Measurements from ENCODE around the gene OXT. TPM values are rescaled to one million over a fixed set of nuclear protein-coding genes. Genes with fewer than 3 reads are reported as not detected.

Gene OXT
- total RNA-seq, 1 donor from 2014 or later = not detected

DNA sequence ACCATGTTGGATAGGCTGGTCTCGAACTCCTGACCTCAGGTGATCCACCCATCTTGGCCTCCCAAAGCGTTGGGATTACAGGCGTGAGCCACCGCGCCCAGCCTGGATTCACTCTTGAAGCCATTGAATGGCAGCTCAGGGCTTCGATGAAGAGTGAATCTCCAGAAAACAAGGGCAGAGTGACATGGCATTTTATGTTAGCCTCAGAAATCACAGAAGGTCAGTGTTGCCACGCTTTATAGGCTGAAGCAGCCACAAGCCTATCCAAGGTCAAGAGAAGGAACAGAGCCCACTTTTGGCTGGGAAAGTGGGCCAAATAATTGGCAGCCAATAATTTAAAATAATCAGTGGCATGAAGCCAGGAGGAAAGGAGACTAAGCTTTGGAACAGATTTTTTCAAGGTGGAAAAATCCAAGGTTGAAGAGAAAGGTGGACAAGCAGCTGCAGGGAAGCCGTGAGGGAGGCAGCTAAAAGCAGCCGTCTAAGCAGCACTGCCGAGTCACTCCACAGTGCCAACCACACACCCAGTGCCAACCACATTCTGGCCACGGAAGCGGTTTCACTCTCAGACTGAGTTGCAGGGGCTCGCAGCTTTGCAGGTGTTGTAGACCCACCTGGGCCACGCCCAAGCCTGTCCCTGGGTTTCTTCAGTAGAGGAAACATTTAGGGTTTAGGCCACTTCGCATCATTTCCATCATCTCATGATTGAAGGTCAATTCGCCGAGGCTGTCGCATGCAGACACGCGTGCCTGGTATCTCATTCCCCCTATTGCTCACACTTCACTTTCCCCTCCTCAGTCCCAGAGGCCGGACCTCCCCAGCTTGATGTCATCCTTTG lies 30.5 kb downstream of the OXT start:
- no peak for DNase-seq
- intact Hi-C loops (cut with micrococcal nuclease) = no loop called here
- H3K4me3 ChIP-seq = no peak overlapping the region
- H3K4me1 ChIP-seq = no peaks in the 10 kb centered on the region
- H3K27me3 ChIP-seq (ENCODE audit: low read depth) = peaks cover 6% of the 10 kb centered on the region
- no peaks in the 10 kb centered on the region for H3K9me3 ChIP-seq (replicated peaks)
- H3K27ac ChIP-seq (replicated peaks) = no peak overlapping the region
- H3K36me3 ChIP-seq = peaks cover 6% of the 10 kb centered on the region
- TF ChIP-seq, protein P1, sequence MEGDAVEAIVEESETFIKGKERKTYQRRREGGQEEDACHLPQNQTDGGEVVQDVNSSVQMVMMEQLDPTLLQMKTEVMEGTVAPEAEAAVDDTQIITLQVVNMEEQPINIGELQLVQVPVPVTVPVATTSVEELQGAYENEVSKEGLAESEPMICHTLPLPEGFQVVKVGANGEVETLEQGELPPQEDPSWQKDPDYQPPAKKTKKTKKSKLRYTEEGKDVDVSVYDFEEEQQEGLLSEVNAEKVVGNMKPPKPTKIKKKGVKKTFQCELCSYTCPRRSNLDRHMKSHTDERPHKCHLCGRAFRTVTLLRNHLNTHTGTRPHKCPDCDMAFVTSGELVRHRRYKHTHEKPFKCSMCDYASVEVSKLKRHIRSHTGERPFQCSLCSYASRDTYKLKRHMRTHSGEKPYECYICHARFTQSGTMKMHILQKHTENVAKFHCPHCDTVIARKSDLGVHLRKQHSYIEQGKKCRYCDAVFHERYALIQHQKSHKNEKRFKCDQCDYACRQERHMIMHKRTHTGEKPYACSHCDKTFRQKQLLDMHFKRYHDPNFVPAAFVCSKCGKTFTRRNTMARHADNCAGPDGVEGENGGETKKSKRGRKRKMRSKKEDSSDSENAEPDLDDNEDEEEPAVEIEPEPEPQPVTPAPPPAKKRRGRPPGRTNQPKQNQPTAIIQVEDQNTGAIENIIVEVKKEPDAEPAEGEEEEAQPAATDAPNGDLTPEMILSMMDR (IDR thresholded peaks at IDR 0.05; ENCODE audit: borderline replicate concordance) = no peak

DNA sequence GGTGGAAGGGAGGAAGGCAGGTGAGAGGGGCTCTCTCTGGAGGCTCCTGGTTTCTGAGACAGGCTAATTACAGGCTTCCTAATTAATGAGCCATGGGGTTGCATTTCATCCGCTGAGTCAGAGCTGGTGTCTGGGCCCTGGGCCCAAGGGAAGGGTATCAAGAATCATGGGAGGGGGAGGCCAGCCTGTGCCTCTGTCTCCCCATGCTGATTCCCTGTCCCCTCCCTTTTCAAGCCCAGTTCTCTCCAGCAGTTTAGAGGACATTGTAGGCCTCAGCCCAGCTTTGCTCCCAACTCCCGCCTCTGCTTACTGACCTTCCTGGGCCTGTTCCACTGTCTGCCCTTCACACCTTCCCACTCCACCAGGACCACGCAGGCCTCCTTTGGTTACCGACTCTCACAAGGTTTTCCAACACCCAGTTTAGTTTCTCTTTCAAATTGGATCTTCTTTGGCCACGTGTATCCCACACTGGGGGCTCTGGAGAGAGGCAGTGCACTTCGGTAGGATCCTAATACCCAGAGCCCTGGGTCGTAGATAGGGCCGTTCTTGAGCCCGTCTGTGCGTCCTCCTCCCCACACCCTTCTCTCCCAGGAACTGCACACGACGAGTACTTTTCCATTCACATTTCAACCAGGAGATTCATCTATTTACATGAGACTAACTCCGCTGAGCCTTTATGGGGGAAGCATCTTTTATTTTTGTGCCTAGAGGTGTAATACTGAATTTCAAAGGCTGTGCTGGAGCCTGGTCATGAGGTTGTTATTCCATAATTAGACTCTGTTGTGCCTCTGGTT lies 31.4 kb downstream of the OXT start:
- Histone ChIP-seq H3K4me3 (no peak overlapping the region), H3K4me1 (no peaks in the 10 kb centered on the region), H3K27ac (replicated peaks) (no peak overlapping the region), H3K27me3 (ENCODE audit: low read depth) (peaks cover 6% of the 10 kb centered on the region), H3K9me3 (replicated peaks) (no peaks in the 10 kb centered on the region), H3K36me3 (peaks cover 8% of the 10 kb centered on the region)
- TF ChIP-seq, protein P1 (IDR thresholded peaks at IDR 0.05; ENCODE audit: borderline replicate concordance) = no peak
- no peak for DNase-seq
- intact Hi-C loops (cut with micrococcal nuclease) = no loop called here

DNA sequence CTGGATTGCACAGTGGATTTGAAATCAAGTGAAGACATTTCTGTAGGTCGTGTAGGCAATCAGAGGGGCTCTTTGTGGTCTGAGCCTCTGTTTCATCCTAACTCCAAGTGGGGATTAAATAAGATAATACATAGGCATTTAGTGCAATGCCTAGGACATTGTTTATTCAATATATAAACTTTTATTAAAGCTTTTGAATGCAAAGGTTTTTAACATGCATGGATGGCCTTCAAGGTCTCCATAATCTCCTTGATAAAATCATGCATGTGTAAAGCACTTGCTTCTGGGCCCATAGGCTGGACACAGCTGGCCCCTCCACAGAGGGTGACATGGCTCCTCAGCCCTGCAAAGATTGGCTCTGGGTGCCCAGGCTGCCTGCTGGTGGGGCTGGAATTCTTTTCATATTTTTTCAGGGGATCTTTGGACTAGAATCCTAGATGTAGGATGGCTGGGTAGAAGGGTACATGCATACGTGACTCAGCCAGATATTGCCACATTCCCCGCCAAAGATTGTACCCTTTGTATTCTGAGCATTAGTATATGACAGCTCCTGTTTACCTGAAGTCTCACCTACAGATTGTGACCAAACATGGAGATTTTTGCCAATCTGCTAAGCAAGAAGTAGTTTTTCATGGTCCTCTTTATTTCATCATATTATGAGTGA lies 32.1 kb downstream of the OXT start:
- Histone ChIP-seq H3K4me3 (no peak overlapping the region), H3K27me3 (ENCODE audit: low read depth) (peaks cover 6% of the 10 kb centered on the region), H3K9me3 (replicated peaks) (no peaks in the 10 kb centered on the region), H3K36me3 (peaks cover 8% of the 10 kb centered on the region), H3K4me1 (no peaks in the 10 kb centered on the region), H3K27ac (replicated peaks) (no peak overlapping the region)
- intact Hi-C loops (cut with micrococcal nuclease) = no loop called here
- TF ChIP-seq, protein P1 (IDR thresholded peaks at IDR 0.05; ENCODE audit: borderline replicate concordance) = no peak
- DNase-seq = no peak

DNA sequence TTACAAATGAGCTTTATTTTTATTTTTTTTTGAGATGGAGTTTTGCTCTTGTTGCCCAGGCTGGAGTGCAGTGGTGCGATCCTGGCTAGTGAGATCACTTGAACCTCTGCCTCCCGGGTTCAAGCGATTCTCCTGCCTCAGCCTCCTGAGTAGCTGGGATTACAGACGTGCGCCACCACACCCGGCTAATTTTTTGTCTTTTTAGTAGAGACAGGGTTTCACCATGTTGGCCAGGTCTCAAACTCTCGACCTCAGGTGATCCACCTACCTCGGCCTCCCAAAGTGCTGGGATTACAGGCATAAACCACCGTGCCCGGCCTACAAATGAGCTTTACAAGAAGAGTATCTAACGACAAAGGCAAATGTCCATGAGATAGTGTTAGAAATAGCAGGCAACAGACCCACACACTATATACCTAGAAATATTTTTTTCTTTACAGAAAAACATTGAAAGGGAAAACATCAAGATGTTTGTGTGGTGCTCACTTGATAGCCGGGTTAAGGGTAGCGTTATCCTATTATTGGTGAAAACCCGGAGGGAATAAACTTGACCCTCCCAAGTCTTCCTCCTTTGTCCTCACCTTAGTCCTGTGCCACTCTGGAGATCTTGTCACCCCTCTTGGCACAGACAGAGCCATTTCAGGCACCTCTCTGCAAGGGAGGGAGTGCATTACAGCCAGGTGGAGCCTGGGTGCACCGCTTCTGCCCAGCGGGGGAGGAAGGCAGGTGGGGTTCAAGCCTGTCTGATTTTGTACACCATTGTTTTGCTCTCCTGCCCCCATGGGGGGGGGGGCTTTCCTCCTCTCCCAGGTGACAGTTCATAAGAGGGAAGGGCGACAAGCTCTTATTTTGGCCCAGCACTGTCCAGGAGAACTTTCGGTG lies 34.1 kb downstream of the OXT start:
- no peak overlapping the region for H3K27ac ChIP-seq (replicated peaks)
- intact Hi-C loops (cut with micrococcal nuclease) = no loop called here
- no peaks in the 10 kb centered on the region for H3K4me1 ChIP-seq
- TF ChIP-seq, protein P1 (IDR thresholded peaks at IDR 0.05; ENCODE audit: borderline replicate concordance) = no peak
- H3K27me3 ChIP-seq (ENCODE audit: low read depth) = no peaks in the 10 kb centered on the region
- peaks cover 24% of the 10 kb centered on the region for H3K36me3 ChIP-seq
- H3K9me3 ChIP-seq (replicated peaks) = no peaks in the 10 kb centered on the region
- DNase-seq = no peak
- no peak overlapping the region for H3K4me3 ChIP-seq

DNA sequence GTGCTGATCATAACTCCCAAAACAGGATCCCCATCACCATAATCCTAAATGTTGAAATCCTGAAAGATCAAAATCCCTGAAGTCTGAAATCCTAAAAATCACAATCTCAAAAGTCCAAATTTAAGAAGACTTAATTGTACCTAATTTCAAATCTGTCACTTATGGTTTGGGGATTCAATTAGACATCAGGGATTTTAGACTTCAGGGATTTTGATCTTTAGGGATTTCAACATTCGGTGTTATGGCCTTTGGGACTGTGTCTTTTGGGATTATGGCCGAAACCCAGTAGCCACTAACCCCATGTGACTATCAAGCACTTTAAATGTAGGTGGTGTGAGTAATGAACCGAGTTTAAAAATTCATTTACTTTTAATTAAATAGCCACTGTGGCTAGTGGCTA lies 34.8 kb downstream of the OXT start:
- H3K4me1 ChIP-seq = no peaks in the 10 kb centered on the region
- intact Hi-C loops (cut with micrococcal nuclease) = no loop called here
- H3K36me3 ChIP-seq = peaks cover 24% of the 10 kb centered on the region
- no peaks in the 10 kb centered on the region for H3K27me3 ChIP-seq (ENCODE audit: low read depth)
- H3K4me3 ChIP-seq = no peak overlapping the region
- no peak for DNase-seq
- H3K9me3 ChIP-seq (replicated peaks) = no peaks in the 10 kb centered on the region
- H3K27ac ChIP-seq (replicated peaks) = no peak overlapping the region
- TF ChIP-seq, protein P1 (IDR thresholded peaks at IDR 0.05; ENCODE audit: borderline replicate concordance) = no peak

Measured in left ventricle myocardium inferior (tissue), 1 donor.